Body of pancreas (tissue), 4 donors: Measurements from ENCODE around the gene PDZD7.

ENCODE experiments used
- POLR2A ChIP-seq, 3 donors: fragments of 450-650 bp; IDR thresholded peaks; one replicate each; pipeline ENCODE4 v1.6.1; 2016; ENCODE audit warnings: antibody characterized with exemption in 3 of 3, mild to moderate bottlenecking in 2 of 3
- TF ChIP-seq, protein P1 (sequence below), 7 experiments: fragments of 450-650 bp in 4 of 7; fragments of 200-600 bp in 3 of 7; sonication (generic) in 3 of 7; IDR thresholded peaks; one replicate each; pipeline ENCODE4 v1.5.1; 2016 to 2019; ENCODE audit warnings: antibody characterized with exemption in 7 of 7

GRCh38 chr10:100984672-100985177, 46.2 kb downstream of the PDZD7 start:
- TF ChIP-seq, protein P1, sequence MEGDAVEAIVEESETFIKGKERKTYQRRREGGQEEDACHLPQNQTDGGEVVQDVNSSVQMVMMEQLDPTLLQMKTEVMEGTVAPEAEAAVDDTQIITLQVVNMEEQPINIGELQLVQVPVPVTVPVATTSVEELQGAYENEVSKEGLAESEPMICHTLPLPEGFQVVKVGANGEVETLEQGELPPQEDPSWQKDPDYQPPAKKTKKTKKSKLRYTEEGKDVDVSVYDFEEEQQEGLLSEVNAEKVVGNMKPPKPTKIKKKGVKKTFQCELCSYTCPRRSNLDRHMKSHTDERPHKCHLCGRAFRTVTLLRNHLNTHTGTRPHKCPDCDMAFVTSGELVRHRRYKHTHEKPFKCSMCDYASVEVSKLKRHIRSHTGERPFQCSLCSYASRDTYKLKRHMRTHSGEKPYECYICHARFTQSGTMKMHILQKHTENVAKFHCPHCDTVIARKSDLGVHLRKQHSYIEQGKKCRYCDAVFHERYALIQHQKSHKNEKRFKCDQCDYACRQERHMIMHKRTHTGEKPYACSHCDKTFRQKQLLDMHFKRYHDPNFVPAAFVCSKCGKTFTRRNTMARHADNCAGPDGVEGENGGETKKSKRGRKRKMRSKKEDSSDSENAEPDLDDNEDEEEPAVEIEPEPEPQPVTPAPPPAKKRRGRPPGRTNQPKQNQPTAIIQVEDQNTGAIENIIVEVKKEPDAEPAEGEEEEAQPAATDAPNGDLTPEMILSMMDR (IDR thresholded peaks at IDR 0.05) = no peak
- TF ChIP-seq POLR2A (IDR thresholded peaks at IDR 0.05) = no peak
